ENCODE results near the gene PKDREJ.

The PKDREJ gene

DNA sequence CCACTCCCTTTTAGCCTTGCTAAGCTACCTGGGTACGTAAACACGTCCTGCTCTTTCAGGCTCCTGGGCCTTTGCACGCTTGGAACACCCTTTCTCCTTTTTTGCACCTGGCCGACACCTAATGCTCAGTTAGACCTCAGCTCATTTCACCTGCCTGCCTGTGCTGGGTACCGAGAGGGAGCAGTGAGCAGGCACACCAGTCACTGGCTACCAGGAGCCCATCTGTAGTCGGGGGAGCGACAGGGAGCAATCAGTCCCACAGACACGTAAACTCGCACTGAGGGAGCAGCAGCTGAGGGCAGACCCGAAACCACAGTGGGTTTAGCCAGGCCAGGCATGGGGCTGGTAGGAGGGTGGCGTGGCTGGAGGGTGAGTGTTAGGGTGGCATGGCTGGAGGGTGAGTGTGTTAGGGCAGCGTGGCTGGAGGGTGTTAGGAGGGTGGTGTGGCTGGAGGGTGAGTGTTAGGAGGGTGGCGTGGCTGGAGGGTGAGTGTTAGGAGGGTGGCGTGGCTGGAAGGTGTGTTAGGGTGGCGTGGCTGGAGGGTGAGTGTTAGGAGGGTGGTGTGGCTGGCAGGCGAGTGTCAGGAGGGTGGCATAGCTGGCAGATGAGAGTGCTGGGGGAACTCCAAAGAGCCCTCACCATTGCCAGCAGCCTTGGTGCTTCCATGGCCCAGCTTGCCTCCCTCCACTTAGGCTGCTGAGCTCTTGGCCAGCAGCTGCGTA is 27.1 kb upstream of the PKDREJ start:
- DNase-seq (ENCODE audit: low spot score) (no peak), FAIRE-seq (no peak)

DNA sequence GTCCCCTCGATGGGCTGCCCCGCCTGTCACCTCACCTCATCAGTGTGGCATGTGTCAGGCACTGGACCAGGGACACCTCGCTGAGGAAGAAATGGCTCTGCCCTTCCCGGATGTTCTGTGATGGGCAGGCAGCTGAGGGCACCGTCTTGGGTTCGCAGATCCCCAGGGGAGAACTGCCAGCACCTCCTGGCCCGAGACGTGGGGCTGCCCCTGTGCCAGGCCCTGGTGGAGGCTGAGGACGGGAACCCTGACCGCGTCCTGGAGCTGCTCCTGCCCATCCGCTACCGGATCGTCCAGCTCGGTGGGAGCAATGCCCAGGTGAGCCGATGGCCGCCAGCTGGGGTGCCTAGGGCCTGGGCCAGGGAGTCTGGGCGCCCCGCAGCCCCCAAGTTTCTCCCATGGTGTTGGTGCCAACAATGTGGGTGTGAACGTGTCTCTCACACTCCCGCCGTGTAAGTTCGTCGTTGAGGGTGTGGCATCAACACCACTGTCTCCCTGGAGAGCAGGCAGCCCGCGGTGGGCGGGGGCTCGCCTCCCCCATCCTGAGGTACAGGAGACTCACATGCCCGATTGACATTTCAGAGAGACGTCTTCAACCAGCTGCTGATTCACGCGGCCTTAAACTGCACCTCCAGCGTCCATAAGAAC is 26.2 kb upstream of the PKDREJ start:
- DNase-seq (ENCODE audit: low spot score): no peak
- FAIRE-seq: no peak

DNA sequence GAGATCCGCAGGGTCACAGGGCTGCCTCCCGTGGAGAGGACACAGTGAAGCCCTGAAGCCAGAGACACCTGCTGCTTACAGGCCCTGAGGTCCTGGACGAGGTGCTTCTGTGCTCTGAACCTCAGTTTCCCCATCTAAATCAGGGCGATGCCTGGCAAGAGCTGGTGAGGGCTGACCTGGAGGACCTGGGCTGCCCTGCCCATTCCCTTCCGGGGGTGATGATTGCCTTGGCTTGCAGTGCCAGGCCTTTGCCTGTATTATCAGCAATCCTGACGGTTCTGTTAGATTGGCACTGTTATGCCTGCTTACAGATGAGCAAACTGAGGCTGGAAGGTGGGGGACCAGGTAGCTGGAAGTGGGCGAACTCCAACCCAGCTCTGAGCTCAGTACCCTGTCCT is 25.7 kb upstream of the PKDREJ start:
- no peak for FAIRE-seq

DNA sequence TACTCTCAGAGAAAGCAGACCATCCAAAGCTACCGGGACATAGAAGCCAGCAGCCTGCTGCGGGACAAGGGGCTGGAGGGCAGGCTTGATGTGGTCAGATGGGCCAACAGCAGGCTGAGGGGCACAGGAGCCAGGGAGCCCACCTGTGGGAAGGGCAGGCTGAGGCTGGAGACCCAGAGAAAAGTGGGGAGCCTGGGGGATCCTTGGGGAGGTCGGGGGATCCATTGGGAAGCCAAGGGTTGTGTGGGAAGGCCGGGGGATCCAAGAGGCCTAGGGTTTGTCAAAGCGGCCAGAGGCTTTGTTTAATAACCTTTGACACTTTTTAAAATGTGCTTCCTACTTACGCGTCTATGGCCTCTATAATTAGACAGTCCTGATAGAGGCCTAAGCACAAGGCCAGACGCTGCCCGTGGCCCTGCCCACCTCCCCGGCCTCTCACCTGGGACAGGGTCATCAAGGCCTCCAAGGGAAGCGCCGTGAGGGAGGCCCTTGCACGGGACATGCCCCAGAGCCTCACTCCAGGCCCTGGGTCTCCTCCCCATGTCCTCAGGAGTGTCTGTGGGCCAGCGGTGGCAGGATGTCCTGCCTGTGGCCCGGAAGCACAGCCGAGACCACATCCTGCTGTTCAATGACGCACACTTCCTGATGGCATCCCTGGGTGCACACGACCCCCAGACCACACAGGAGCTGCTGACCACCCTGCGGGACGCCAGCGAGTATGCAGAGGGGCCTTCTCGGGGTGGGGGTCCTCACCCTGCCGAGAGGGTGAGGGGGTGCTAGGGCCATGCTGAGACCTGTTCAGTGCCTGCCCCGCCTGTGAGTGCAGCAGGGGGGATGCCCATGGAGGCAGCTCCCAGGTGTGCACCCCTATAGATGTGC is 25.0 kb upstream of the PKDREJ start:
- DNase-seq (ENCODE audit: low spot score) (no peak), FAIRE-seq (no peak)

More for the DNA sequence above, 25.7 kb upstream of the PKDREJ start:
- DNase-seq (ENCODE audit: low spot score): no peak

DNA sequence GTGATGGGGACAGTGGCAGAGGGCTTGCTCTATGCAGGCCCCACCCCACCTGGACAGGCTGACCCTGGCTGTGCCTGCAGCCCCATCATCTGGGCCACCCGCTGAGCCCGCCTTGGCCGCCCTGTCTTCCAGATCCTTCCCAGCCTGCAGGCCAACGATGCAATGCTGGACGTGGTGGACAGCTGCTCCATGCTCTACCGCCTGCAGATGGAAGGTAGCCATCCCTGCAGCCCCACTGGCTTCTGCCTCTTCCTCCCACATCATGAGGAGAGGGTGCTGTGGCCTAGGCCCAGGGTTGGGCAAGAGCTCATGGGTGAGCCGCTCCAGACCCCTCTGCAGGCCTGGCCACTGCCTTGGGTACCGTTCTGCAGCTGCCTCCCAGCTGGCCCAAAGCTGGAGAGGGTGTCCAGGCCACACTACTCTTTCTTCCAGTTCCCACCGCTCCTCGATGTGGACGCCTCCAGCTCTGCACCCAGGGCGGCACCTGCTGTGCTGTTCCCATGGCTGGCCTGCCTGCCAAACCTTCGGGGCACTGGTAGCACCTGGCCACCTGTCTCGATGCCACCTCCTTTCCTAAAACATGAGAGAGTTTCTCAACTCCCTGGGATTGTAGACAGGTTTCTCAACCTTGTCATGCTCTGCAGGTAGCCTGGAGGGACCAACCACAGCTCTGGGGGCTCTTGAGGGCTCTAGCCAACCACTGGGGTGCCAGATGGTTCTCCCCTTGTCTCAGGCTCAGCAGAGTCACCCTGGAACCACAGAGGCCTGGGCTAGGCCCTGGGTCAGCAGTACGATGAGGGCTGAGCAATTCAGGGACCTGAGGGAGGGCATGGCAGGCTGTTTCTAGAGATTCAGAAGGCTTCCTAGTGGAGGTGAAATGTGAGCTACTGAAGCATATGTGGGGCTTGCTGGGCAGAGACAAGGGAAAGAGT is 24.1 kb upstream of the PKDREJ start:
- FAIRE-seq (no peak), DNase-seq (ENCODE audit: low spot score) (no peak)

DNA sequence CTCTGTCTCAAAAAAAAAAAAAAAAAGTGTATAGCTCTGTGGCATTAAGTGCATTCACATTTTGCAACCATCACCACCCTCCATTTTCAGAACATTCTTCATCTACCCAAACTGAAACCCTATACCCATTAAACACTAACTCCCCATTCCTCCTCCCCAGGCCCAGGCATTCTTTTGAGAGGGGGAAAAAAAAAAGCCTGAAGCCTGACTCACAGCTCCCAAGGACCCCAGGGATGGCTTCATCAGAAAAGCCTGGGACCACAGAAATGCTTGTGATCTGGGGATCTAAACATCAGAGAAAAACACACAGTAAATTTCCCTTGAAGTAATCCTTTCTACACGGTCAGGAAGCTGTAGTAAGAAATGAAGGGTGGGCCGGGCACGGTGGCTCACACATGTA is 22.9 kb upstream of the PKDREJ start:
- FAIRE-seq: no peak
- no peak for DNase-seq (ENCODE audit: low spot score)

DNA sequence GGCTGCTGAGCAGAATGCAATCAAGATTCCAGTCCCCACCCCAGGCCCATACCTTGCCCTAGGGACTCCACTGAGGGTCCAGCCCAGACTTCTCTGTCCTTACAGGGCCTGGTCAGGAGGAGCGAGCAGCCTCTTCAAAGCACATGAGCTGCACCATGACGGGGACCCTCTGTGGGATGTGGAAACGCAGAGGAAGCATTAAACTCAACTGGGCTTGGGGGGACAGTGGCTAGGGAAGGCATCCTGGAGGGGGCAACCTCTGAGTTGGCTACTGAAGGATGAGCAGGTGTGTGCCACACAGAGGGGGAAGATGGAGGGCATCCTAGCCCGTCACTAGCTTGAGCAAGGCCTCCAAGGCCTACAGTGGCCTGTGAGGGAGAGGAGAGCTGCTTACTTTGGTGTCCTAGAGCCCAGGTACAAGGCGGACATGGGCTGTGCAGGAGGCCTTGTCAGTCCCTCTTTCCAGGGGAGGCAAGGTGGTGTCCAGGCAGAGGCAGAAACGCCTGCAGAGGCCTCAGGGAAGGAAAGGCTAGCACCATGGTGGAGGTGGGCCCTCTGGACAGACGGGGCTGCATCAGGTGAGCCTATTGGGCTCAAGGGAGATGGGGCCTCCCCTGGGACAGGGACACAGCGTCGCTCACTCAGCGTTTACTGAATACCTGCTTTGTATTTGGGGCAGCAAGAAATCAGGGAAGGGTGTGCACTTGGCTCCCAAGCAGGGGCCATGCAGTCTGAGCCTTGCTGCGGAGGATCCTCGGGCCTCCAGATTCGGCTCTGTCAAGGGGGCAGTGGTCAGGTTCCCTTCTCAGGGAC is 18.9 kb upstream of the PKDREJ start:
- DNase-seq (ENCODE audit: low spot score) (no peak), FAIRE-seq (no peak)

DNA sequence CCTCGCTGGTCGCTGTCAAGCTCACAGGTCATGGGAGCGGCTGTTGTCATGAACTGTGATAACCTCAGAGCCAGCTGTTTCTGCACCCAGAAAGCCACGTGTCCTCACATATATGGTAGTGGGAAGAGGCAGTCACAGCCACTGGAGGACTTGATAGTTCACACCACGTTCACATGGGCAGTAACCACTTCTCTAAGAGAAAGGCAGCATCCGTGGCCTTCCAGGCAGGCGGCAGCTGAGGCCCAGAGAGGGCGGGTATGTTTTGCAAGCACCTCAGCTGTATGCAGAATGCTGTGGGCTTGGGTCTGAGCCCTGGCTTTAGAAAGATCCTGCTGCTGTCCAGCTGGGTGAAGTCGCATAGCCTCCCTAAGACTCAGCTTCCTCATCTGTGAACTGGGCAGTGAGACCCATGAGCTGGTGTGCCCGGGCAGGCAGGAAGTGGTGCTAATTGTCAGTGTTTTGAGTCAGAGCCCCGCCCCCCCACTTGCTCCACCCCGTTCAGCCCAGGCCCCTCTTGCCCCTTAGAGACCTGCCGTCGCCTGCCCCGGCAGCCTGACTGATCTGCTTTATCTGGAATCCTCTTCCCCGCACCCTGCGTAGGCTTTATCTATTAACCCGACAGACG is 18.0 kb upstream of the PKDREJ start:
- DNase-seq (ENCODE audit: low spot score) (no peak), FAIRE-seq (no peak)

DNA sequence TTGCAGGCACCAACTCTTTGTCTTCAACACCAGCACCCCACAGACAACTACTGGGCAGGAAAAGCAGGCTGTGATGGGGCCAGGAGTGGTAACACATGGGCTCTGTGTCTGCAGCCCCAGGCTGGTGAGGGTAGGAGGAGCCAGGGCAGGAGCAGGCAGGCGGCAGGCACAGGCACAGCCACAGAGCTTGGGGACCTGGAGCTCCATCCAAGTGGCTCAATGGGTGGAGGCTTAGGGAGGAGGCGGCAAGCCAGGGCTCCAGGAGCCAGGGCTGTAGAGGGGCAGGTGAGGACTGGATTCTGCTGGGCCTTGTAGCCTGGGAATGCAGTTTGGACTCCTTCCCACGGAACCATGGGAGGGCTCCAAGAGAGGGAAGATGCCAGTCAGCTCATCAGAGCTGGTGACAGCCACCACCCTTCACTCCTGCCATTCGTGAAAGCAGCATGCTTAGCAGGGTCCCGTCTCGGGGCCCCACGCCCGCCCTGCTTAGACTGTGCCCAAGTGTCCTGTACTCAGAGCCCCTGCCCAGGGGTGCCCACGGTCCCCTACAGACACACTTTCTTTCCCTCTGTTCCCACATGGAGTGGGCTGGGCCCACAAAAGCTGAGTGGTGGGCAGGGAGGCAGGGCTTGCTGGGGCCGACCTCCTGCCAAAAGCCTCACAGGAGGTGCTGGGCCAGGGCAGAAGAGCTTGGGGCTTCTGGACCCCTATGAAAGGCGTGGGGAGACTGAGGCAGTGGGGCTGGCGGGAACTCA is 17.1 kb upstream of the PKDREJ start:
- FAIRE-seq: no peak
- DNase-seq (ENCODE audit: low spot score): no peak

DNA sequence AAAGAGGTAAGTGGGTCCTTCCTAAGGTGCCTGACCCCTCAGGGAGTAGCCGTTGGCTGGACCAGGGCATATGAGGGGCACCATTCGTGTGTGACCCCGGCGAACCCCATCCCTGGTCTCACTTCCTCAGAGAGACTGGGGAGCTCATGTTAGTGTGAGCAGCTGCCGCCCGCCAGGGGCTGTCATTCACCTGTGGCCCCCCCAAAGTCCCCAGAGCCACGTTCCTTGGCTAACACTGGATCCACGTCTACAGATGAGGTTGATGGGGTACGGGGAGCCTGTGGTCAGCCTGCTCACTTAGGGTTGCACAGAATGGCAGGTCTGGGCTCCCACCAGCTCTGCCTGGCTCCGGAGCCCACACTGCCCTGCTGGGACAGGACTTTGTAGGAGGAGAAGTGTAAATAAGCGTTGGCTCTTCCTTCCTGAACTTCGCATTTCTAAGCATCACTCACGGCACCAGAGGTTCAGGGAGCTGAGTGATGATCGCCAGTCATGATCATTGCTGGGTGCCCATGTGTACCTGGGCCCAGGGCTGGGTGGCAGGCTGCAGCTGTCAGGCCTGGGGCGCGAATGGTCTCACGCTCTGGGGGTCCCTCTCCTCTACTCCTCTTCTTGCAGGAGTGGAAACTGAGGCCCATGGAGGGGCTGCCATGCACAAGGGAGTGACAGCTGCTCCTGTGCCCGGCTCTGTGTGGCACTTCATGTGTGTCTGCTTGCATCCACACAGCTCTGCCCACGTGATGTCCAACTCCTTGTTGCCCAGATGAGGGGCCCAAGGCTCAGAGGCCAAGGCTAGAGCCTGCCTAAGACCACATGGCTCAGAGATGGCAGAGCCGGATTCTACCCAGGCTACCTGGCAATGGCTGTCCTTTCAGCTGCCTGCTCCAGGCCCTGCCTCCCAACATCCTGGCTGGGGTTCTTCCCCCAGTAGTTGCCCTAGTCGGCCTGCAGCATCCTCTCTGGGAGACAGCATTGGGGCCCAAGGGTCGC is 15.8 kb upstream of the PKDREJ start:
- FAIRE-seq: no peak
- no peak for DNase-seq (ENCODE audit: low spot score)

DNA sequence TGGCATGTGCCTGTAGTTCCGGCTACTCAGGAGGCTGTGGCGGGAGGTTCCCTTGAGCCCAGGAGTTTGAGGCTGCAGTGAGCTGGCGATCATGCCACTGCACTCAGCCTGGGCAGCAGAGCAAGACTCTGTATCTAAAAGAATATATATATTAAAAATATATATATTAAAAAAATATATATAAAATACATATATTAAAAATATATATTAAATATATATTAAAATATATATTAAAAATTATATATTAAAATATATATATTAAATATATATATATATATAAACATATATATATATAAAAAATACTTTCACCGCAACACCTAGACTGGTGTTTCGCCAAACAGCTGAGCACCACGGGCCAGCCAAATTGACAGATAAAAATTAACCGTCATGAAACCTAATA is 13.4 kb upstream of the PKDREJ start:
- no peak for DNase-seq (ENCODE audit: low spot score)
- peak; percentile 55 for FAIRE-seq

DNA sequence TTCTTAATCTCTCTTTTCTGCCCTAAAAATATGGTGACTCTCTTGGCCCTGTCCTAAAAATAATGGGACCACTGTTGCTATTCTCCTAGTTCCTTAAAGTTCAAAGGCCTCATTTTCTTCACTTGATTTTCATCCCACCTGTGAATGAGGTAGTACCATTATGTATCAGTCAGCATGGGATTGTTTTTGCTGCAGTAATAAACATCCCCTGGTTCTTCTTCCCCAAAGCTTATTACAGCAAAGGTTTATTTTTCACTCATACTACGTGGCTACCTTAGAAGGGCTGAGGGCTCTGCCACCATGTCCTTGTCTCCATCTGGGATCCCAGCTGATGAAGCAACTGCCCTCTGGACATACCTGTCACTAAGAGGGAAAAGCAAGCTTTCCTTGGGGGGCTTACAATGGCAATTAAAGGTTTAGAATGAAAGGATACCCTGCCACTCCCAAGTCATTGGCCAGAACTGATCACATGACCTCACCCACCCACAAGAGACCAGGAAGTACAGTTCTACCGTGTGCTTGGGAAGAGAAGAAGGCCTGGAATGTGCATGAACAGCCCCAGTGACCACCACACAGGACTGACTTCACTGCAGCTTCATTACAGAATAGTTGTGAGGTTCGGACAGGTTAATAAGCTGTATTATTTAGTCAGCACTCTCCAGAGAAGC is 12.4 kb upstream of the PKDREJ start:
- DNase-seq (ENCODE audit: low spot score) (no peak), FAIRE-seq (no peak)

DNA sequence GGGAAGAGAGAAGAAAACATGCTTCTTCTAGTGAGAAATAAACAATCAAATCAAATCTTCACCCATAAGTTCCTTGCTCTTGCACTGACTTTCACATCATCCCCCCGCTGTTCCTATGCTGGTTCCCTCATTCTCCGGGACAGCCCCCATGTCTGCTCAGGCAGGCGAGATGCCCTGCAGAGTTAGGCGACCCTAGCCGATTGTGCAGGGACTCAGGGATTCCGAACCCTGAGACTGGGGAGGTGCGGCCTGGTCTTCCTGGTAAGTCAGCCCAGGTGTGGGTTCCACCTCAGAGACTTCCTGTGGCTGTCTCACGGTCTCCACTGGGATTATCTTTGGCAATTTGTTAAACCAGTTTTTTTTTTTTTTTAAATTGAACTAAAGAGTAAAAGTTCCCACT is 11.2 kb upstream of the PKDREJ start:
- no peak for FAIRE-seq

DNA sequence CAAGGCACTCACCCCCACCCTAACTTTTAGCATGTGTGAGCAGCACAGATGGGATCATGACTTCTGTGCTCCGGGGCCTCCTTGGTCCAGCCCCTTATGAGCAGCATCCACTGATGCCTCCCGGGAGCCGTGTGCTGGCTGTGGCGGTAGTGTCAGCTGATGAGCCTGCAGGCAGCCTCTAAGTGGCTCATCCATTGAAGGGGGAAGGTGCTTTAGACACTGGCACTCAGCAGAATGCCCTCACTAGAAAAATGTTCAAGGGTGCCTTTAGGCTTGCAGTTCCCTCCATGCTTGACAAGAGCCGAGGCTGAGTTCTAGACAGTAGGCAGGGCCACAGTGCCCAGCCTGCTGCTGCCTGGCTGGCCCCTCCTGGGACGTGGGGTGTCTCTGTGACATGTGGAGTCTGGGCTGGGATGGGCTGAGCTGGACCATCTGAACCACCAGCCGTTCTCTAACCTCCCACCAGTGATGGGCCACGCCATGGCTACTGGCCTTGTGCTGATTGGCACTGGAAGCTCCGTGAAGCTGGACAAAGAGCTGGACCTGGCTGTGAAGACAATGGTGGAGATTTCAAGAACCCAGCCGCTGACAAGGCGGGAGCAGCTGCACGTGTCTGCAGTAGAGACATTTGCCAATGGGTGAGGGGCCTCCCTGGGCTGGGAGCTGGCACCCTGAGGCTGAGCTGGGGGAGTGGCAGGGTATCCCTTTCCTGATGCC is 10.4 kb upstream of the PKDREJ start:
- FAIRE-seq: no peak
- no peak for DNase-seq (ENCODE audit: low spot score)

More for the DNA sequence above, 11.2 kb upstream of the PKDREJ start:
- no peak for DNase-seq (ENCODE audit: low spot score)

DNA sequence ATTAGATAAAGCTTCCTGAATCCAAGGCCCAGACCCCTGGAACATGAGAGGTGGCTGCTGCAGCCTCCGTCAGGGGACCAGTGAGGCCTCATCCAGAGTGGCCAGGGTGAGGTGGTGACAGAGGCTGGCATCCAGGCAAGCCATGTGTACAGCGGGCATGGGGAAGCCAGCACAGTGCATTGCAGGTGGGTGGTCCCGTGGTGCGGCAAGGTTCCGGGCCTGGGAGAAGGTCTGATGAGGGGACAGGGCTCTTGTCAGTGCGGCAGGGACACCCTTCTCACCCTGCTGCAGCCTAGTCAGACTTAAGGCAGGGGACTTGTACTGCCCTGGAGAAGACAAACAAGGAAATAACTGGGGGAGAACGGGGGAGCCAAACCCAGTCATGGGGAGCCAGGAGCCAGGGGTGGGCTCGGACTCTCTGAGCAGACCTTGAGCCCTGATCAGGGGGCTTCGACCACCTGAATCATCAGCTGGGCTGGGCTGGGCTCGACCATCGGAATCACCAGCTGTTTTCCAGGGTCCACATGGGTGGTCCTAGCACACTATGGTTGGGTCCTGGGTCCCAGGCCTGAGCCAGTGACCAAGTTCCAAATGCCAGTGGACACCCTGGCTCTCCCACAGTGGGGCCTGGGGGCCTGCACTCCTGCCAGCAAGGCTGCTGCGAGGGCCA is 9.8 kb upstream of the PKDREJ start:
- DNase-seq (ENCODE audit: low spot score) (no peak), FAIRE-seq (no peak)

DNA sequence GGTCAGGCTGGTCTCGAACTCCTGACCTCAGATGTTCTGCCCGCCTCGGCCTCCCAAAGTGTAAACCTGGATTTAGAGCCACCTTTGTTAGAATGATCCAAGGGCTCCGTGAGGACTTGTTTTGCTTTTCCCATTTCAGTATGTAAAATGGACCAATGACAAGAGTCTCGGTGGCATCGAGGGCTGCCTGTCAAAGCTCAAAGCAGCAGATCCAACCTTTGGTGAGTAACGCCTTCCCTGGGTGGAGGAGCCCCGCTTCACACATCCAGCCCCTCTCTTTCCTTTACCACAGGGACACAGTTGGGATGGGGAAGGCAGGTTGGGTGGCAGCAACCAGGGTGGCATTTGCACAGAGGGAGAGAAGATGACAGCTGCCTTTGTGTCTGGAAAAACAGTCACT is 9.1 kb upstream of the PKDREJ start:
- FAIRE-seq: no peak
- DNase-seq (ENCODE audit: low spot score): no peak

Measured in RCC 7860 (cell line).